Hepatic stellate cell (primary cell): Measurements from ENCODE around the gene AADACL2.
"Not testable (repeated sequence)": the region's sequence is repeated elsewhere in the genome, so short reads cannot be mapped to it uniquely, and the experiment has no call there.

Experiments
- DNase-seq: peaks from one replicate; pipeline ENCODE4 v3.0.0; 2011; ENCODE audit warnings: low spot score

The AADACL2 gene, protein sequence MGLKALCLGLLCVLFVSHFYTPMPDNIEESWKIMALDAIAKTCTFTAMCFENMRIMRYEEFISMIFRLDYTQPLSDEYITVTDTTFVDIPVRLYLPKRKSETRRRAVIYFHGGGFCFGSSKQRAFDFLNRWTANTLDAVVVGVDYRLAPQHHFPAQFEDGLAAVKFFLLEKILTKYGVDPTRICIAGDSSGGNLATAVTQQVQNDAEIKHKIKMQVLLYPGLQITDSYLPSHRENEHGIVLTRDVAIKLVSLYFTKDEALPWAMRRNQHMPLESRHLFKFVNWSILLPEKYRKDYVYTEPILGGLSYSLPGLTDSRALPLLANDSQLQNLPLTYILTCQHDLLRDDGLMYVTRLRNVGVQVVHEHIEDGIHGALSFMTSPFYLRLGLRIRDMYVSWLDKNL

DNA sequence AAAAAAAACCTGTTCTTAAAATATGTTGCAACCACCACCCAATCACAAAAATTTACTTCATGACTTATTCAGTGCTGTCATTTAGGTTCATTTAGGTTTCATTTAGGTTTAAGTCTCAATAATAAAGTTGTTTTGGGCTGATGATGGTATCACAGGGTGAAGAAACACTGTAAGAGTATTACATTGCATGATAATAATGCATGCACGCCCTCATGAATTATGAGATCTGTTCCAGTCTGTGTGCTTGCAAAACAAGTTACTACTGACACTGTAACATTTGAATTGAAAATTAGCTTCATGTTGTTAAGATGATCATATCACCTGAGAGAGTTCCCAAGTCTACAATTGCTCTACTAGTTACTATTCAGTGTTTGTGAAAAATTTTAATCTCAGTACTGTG lies at the start of gene AADACL2:
AADACL2 (plus strand) TSS at position 315 of the 400 bp plus-strand sequence. CDS start 109 bp downstream, outside the sequence.
- no peak for DNase-seq

DNA sequence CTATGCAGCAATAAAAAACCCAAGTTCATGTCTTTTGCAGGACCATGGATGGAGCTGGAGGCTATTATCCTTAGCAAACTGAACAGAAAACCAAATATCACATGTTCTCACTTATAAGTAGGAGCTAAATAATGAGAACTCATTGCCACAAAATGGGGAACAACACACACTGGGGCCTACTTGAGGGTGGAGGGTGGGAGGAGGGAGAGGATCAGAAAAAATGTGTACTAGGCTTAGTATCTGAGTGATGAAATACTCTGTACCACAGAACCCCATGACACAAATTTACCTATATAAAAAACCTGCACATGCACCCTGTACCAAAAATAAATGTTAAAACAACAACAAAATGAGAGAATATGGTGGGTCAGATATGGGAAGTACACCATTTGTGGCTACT lies 49.6 kb upstream of the AADACL2 start:
- DNase-seq = no peak

DNA sequence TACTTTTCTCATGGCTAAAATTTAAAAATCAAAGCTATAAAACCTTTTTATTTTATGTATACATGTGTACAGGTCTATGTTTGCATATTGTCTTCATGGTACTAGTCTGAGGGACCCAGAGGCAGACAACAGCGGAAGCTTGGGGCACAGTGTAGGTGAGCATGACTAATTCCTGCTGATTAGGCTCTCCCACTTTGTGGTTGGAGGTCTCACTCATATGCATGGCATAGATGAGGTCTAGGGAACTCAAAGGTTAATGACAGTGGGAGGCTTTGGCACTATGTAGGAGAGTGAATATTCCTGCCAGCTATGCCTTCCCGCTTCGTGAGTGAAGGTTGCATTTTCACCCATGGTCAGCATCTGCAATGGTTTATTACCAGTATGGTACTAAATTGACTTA lies 47.5 kb upstream of the AADACL2 start:
- no peak for DNase-seq

DNA sequence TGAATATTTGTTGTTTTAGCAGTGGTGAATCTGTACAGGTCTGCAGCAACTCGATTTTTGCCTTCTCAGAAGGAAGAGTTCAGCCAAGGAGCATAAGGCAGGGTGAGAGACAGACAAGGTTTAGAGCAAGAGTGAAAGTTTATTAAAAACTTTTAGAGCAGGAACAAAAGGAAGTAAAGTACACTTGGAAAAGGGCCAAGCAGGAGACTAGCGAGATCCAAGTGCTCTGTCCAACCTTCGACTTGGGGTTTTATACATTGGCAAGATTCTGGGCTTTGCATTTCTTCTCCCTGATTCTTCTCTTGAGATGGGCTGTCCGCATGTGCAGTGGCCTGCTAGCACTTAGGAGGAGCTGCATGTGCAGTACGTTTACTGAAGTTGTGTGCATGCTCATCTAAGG lies 46.7 kb upstream of the AADACL2 start:
- DNase-seq = no peak

DNA sequence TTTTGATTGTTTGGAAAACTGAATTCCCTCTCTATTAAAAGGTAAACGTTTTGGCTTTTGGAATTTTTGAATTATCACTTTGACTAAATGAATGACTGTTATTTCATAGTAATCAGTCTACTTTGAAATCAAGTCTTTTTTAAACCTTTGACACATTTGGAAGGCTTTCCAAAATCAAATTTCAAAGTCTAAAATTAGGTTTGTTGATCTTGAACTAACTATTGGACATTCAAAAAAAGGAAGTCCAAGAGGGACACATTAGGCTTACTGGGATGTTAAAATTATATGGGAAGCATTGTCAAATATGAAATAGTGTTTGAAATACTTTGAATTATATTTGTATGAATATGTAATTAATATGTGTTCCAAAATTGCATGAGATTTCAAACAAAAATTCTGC lies 45.2 kb upstream of the AADACL2 start:
- DNase-seq = no peak

DNA sequence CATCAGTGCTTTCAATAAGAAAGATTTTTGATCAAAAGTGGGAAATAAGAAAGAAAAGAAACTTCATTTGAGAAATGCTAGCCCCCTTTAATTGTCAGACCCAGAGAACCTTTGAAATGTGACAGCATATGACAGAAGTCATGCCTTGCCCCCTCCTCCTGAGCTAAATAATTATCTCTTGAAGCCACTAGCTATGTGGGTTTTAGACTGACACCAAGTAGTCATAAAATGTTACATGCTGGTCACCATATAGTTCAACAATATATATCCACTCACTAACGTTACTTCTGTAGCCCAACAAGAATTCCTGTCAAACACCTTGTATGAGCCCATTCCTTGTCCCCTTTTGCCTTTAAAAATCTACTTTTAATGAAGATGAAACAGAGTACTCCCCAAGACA lies 43.1 kb upstream of the AADACL2 start:
- no peak for DNase-seq

DNA sequence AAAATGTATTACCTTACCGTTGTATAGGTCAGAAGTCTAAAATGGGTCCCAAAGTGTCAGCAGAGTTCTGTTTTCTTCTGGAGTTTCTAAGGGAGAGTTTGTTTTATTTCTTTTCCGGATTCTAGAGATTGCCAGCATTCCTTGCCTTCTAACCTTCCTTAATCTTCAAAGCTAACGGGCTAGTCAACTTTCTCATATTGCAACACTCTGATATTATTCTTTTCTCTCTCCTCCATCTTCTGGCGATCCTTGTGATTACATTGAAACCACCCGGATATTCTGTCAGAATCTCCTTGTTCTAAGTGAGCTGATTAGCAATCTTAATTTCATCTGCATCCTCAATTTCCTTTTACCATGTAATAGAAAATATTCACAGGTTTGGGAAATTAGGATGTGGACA lies 36.2 kb upstream of the AADACL2 start:
- peak; percentile 2 for DNase-seq

DNA sequence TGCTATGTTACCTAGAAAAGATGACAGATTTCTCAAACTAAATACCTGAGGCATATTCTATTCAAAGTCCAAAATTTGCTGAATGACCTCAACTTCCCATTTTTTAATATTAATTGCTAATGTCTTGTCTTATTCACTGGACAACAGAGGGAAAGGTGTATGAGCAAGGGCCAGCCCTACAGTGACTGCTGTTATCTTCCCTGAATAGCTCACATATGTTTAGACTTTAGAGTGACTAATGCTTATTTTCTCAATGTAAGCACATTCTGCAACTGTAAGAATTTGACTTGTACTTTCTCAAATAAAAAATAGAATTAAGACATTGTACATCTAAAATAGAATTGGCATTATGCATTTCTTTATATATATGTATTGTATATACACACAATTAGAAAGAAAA lies 26.5 kb upstream of the AADACL2 start:
- DNase-seq = no peak

DNA sequence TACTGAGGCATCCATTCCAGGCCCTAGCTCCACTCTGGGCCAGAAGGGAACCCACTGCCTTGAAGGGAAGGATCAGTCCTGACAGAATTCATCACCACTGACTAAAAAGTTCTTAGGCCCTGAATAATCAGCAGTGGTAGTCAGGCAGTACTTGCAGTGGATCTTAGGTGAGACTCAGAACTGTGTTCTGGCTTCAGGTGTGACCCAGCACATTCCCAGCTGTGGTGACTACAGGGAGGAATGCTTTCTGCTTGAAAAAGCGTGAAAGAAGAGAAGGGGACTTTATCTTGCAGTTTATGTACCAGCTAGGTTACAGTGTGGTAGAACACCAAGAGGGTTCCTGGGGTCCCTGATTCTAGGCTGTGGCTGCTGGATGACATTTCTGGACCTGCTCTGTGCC lies 24.9 kb upstream of the AADACL2 start:
- DNase-seq = no peak

DNA sequence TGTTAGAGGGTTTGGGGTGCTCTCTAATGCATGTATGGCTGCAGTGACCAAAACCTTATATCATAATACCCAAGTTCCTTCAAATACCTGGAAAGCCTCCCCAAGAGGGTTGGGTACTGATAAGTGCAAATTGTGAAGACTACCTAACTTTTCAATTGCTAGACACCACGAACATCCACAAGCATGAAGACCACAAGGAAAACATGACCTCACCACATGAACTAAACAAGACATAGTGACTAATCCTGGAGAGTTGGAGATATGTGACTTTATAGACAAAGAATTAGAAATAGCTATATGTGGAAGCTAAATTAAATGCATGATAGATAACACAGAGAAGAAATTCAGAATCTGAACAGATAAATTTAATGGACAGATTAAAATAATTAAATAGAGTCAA lies 23.9 kb upstream of the AADACL2 start:
- DNase-seq = no peak

DNA sequence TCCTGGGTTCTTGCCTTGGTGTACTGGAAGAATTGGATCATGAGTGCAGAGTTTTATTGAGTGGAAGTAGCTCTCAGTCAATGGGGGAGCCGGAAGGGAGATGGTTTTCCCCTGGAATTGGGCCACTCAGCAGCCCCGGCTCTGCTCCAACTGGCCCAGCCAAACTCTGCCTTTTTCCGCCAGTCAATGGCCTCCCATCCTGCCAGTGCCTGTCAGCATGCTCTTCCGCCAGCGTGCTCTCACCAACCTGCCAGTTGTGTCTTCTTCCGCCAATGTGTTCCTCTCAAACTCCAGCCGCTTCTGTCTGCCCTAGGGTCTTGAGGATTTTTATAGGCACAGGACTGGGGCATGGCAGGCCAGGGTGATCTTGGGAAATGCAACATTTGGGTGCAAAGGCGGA lies 12.4 kb upstream of the AADACL2 start:
- DNase-seq = no peak

DNA sequence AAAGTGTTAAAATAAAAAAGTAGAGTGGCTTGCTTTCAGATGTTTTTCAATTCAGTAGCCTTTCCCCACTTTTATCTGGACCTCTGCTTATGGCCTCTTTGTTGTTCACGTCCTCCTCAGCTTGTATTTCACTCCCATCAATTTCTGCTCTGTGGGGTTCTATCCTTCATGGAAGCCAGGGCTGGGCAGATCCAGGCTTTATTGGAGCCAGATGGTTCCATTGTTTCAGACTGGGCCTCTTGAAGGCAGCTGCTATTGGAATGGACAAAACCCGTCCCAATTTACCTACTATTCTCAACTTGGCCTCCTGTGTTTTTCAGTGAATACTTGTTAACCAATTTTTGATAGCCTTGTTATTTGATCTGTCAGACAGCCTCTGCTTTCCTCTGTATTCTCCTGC lies 10.9 kb upstream of the AADACL2 start:
- DNase-seq = no peak

DNA sequence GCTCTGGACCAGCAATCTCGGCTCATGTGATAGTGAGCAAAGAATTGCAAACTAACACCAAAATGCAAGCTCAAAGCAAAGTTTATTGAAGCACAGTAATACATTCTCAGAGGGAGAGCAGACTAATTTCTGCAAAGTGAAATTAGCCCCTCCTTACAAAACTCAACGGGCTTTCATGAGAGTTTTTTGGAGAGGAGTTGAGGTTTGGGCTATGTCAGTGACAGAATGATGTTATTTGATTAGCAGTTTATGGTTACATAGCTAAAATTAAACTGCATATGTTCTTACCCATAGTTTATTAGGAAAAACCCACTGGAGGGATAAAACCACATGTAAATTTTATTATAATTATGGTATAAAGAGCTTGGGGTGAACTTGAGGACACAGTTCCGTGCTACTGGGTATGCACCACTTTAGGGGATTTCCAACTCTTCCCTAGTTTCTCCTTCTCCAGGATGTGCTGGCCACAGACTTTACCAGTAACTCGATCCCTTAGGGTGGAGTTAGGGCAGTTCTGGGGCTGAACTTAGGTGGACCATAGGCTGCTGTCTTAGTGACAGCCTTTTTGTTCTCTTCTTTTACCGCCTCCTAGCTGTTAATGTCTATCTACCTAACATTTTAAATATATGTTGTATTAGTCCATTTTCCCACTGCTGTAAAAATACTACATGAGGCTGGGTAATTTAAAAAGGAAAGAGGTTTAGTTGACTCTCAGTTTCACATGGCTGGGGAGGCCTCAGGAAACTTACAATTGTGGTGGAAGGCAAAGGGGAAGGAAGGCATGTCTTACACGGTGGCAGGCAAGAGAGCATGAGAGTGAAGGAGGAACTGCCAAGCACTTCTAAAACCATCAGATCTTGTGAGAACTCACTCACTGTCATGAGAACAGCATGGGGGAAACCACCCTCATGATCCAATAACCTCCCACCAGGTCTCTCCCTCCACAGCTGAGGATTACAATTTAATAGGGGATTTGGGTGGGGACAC lies 8.9 kb upstream of the AADACL2 start:
- no peak for DNase-seq

DNA sequence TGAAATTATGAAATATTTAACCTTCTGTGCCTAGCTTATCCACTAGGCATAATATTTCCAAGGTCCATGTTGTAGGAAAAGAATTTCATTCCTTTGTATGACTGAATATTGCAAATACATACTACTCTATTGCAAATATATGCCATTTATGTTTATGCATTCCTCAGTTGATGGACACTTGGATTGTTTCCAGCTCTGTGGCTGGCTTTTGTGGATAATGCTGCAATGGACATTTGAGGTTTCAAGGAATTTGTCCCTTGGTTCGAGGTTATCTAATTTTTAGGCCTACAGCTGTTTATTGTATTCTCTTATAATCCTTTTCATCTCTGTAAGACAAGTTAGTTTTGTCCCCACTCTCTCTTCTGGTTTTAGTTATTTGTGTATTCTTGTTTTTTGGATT lies 7.7 kb upstream of the AADACL2 start:
- no peak for DNase-seq

DNA sequence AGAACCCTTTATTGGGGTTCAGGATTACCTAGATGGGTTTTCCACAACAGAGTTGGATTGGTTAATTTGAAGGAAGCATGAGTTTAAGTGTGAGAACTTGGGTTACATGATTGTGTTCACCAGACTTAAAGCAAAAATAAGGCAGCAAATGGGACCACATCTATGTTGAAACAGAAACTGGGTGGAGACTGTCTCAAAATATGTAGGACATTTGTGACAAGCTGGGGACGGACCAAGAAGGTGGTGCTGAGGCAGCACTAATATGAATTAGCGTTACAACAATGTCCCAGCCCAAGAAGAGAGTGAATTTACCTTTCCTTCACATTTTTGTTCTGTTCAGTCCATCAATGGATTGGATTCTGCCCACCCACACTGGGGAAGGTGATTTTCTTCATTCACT lies 866 bp upstream of the AADACL2 start:
- DNase-seq = no peak

DNA sequence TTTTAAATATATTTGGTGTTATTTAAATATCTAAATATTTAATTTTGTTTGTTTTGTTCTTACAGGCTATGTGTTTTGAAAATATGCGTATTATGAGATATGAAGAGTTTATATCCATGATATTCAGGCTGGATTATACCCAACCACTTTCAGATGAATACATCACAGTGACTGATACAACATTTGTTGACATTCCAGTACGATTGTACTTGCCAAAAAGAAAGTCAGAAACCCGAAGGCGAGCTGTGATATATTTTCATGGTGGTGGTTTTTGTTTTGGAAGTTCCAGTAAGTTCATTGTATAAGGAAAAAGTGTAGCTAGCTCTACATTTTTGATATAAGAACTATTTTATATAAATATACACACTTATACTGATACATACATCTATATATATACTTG lies 6.9 kb downstream of the AADACL2 start:
- no peak for DNase-seq

DNA sequence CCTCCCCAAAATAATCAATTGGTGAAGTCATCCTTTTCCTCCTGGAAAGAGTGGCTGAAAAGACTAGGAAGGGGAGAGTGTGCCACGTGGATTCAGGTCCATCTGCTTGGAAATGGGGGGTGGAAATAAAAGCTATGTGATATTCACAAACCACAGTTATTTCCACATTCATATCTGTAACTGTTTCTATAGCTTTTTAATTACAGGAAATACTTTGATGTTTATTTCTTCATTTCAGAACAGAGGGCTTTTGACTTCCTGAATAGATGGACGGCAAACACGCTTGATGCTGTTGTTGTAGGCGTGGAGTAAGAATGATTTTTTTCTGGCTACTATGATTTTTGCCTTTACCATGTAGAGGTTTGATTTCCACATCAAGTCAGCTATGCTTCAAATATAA lies 10.1 kb downstream of the AADACL2 start:
- DNase-seq = no peak

DNA sequence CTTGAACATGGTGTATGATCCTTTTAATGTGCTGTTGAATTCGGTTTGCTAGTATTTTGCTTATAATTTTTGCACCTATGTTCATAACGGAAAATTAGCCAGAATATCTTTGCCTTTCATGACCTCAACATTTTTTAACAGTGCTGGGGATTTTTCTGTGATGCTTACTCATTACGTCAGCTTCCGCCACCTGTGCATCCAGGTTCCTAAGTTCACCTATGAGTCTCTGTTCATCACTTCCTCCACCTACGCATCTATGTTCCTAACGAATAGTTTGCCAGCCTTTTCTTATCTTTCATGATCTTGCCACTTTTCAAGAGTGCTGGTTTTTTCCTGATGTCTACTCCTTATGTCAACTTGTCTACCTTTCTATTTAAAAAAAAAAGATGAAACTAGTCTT lies 16.5 kb downstream of the AADACL2 start:
- DNase-seq = no peak

DNA sequence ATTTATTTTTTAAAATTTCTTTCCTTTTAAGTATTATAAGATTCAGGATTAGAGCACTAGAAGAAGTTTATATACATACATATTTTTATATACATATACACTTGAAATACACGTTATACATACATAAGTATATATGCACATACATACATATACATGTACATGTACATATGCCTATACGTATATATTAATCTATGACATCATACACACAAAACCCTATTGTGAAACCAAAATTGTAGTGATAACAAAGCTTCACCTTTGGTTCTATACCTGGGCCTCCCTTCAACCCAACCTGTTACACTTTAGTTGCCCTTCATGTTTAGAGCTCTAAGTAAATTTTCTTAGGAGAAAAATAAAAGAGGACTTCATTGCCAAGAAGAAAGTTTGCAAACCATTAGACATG lies 17.0 kb downstream of the AADACL2 start:
- DNase-seq = no peak

DNA sequence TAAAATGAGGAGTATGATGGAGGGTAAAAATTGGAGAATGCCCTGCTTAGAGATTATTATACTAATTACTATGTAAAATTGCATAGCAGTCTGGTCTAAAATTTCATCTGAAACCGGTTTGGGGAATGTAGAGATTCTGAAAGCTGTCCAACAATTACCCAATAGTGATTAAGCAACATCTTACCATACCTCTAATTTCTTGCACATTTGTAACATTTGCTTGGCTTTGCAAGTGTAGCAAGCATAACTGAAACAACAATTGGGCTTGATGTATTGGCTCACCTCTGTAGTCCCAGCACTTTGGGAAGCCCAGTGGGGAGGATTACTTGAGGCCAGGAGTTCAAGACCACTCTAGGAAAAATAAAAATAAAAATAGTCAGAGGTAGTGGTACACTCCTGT lies 17.4 kb downstream of the AADACL2 start:
- DNase-seq = no peak

DNA sequence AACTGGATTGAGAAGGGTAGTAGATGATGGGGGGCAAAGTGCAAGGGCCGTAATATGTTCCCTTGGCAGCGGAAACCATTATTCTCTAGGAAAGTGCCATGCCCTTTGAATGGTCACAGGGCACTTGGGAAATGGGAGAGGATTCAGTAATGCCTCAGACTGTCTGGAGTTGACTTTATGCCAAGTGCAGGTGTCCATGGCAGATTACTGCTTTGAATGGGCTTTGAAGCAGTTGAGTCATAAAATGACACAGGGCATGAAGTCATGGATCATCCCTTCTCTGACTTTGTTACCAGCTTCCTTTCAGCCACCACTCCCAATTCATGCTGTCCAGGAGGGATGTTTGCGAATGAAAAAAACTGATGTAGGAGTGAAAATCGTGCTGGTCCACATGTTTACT lies 20.1 kb downstream of the AADACL2 start:
- DNase-seq = no peak

DNA sequence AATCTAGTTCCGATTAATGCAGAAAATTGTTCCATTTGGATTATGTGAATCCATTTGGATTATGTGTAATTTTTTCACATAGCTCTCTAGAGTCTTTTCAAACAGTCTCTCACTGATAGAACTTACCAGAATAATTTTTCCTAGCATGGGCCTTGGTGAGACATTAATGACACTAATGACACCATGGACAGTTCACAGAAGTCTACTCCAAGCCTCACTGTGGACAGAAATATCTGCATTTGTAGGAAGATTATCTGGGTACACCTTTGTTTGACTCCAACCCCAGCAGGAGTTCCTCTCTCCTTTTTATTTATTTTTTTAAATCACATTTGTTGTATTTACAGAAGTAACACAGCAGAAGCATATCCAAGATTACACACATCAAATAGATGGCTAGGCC lies 27.9 kb downstream of the AADACL2 start:
- no peak for DNase-seq

DNA sequence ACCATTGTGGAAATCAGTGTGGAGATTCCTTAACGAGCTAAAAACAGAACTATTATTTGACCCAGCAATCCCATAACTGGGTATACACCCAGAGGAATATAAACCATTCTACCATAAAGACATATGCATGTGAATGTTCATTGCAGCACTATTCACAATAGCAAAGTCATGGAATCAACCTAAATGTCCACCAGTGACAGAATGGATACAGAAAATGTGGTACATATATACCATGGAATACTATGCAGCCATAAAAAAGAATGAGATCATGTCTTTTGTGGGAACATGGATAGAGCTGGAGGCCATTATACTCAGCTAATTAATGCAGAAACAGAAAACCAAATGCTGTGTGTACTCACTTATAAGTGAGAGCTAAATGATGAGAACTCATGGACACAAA lies 31.0 kb downstream of the AADACL2 start:
- not testable (repeated sequence) for DNase-seq
